MM.1S (cell line): ENCODE measurements around the gene MSRB1.
A peak's percentile ranks its signal among the peaks of the same experiment; 100 is the strongest.

Source experiments
- DNase-seq: peaks from one replicate; pipeline ENCODE4 v3.0.0-alpha.2; 2015
- H2AFZ ChIP-seq: fragments of 300-600 bp; sonication (generic); 2 replicates; pipeline ENCODE4 v1.6.0; 2016; ENCODE audit warnings: antibody characterized with exemption, low read length
- H3F3A ChIP-seq: fragments of 300-600 bp; sonication (generic); 2 replicates; pipeline ENCODE4 v1.6.1; 2016; ENCODE audit warnings: mild to moderate bottlenecking, antibody characterized with exemption, low read length, moderate library complexity, mixed read lengths; ENCODE audit not compliant: insufficient read depth
- H3K27ac ChIP-seq: fragments of 300-600 bp; sonication (generic); 2 replicates; pipeline ENCODE4 v1.5.1; 2016; ENCODE audit warnings: mild to moderate bottlenecking, low read length
- H3K27me3 ChIP-seq: fragments of 300-600 bp; sonication (generic); replicated peaks from 2 replicates; pipeline ENCODE4 v1.6.0; 2016; ENCODE audit warnings: low read length; ENCODE audit not compliant: insufficient read depth
- H3K36me3 ChIP-seq: fragments of 300-600 bp; sonication (generic); replicated peaks from 2 replicates; pipeline ENCODE4 v1.6.1; 2016; ENCODE audit warnings: mild to moderate bottlenecking, low read length, mixed read lengths; ENCODE audit not compliant: insufficient read depth
- H3K4me1 ChIP-seq: fragments of 300-600 bp; sonication (generic); 2 replicates; pipeline ENCODE4 v1.6.1; 2016; ENCODE audit warnings: low read length, mixed read lengths
- H3K4me2 ChIP-seq: fragments of 300-600 bp; sonication (generic); 2 replicates; pipeline ENCODE4 v1.6.0; 2016; ENCODE audit warnings: low read depth, low read length
- H3K4me3 ChIP-seq: fragments of 300-600 bp; sonication (generic); 2 replicates; pipeline ENCODE4 v1.5.1; 2016; ENCODE audit warnings: low read length, mixed read lengths
- H3K79me2 ChIP-seq: fragments of 300-600 bp; sonication (generic); 2 replicates; pipeline ENCODE4 v1.6.1; 2016; ENCODE audit warnings: mixed run types, low read length, mixed read lengths
- H3K9ac ChIP-seq: fragments of 300-600 bp; sonication (generic); 2 replicates; pipeline ENCODE4 v1.6.1; 2016; ENCODE audit warnings: low read length, mixed read lengths
- H3K9me2 ChIP-seq: fragments of 300-600 bp; sonication (generic); replicated peaks from 2 replicates; pipeline ENCODE4 v1.6.1; 2016; ENCODE audit warnings: mild to moderate bottlenecking, low read length, mixed read lengths; ENCODE audit not compliant: insufficient read depth
- H3K9me3 ChIP-seq: fragments of 300-600 bp; sonication (generic); replicated peaks from 2 replicates; pipeline ENCODE4 v1.6.1; 2016; ENCODE audit warnings: mild to moderate bottlenecking, low read length, mixed read lengths; ENCODE audit not compliant: insufficient read depth
- H4K20me1 ChIP-seq: fragments of 300-600 bp; sonication (generic); 2 replicates; pipeline ENCODE4 v1.6.1; 2016; ENCODE audit warnings: mild to moderate bottlenecking, low read length, moderate library complexity, mixed read lengths; ENCODE audit not compliant: insufficient read depth
- CTCF ChIP-seq: fragments of 300-600 bp; sonication (generic); IDR thresholded peaks from 2 replicates; pipeline ENCODE4 v1.5.1; 2016; ENCODE audit warnings: antibody characterized with exemption, low read length, mixed read lengths
- EZH2 ChIP-seq: fragments of 300-600 bp; sonication (generic); optimal IDR thresholded peaks from 2 replicates; pipeline ENCODE3; 2017; ENCODE audit warnings: low read depth, mild to moderate bottlenecking, antibody characterized with exemption, low read length, mixed read lengths
- EZH2phosphoT487 ChIP-seq: fragments of 300-600 bp; sonication (generic); IDR thresholded peaks from 2 replicates; pipeline ENCODE4 v1.6.1; 2018; ENCODE audit warnings: antibody characterized with exemption, low read length

MSRB1 gene

GRCh38 chr16:1945559-1946391 lies 2.8 kb upstream of the MSRB1 start:
- Histone ChIP-seq H4K20me1 (no peaks in the 10 kb centered on the region), H3F3A (no peaks in the 10 kb centered on the region), H3K9me2 (no peaks in the 10 kb centered on the region), H3K4me1 (no peaks in the 10 kb centered on the region), H3K36me3 (no peaks in the 10 kb centered on the region), H3K27me3 (peaks cover 6% of the 10 kb centered on the region; the same call in 1 of the 2 replicates), H3K9ac (no peak overlapping the region), H2AFZ (no peak overlapping the region), H3K4me3 (no peak overlapping the region), H3K27ac (no peak overlapping the region), H3K9me3 (no peaks in the 10 kb centered on the region), H3K4me2 (no peak overlapping the region), H3K79me2 (peaks cover 4% of the 10 kb centered on the region)
- TF ChIP-seq EZH2 (no peak), EZH2phosphoT487 (no peak), CTCF (no peak)
- no peak for DNase-seq

GRCh38 chr16:1944612-1945199 lies 1.7 kb upstream of the MSRB1 start:
- Histone ChIP-seq H3K4me1 (no peaks in the 10 kb centered on the region), H3K4me3 (no peak overlapping the region), H3K36me3 (peaks cover 3% of the 10 kb centered on the region; the same call in 1 of the 2 replicates), H3K27me3 (no peaks in the 10 kb centered on the region), H3K9me2 (no peaks in the 10 kb centered on the region), H3K79me2 (peaks cover 4% of the 10 kb centered on the region), H2AFZ (no peak overlapping the region), H3K9ac (no peak overlapping the region), H4K20me1 (no peaks in the 10 kb centered on the region), H3F3A (no peaks in the 10 kb centered on the region), H3K4me2 (no peak overlapping the region), H3K9me3 (no peaks in the 10 kb centered on the region), H3K27ac (no peak overlapping the region)
- DNase-seq = no peak
- TF ChIP-seq CTCF (no peak), EZH2 (no peak), EZH2phosphoT487 (no peak)

- H2AFZ ChIP-seq = peak overlapping the region; percentile 82
Observed at GRCh38 chr16:1942047-1942809, 771 bp downstream of the MSRB1 start.

More at GRCh38 chr16:1942047-1942809, 771 bp downstream of the MSRB1 start:
- Histone ChIP-seq H3K9ac (peak overlapping the region; percentile 84), H4K20me1 (no peaks in the 10 kb centered on the region), H3F3A (no peaks in the 10 kb centered on the region), H3K27me3 (no peaks in the 10 kb centered on the region), H3K4me1 (no peaks in the 10 kb centered on the region), H3K9me3 (no peaks in the 10 kb centered on the region), H3K27ac (no peak overlapping the region), H3K9me2 (no peaks in the 10 kb centered on the region), H3K79me2 (peaks cover 4% of the 10 kb centered on the region), H3K4me3 (peak overlapping the region; percentile 99), H3K36me3 (peaks cover 3% of the 10 kb centered on the region; the same call in 1 of the 2 replicates), H3K4me2 (peak overlapping the region; percentile 75)
- TF ChIP-seq CTCF (no peak), EZH2 (no peak), EZH2phosphoT487 (no peak)
- no peak for DNase-seq
